DND-41 (cell line): ENCODE measurements around the gene WNK1.

Source experiments
- ATAC-seq: fragments of 200-7000 bp; cut with Tn5 transposase; 3 replicates; pipeline ENCODE4 v1.9.1; 2021; ENCODE audit warnings: low read depth; ENCODE audit not compliant: insufficient read depth
- DNase-seq: peaks from one replicate; pipeline ENCODE4 v3.0.0-alpha.2; 2020
- H2AFZ ChIP-seq: 2 replicates; pipeline ENCODE4 v1.6.0; 2012; ENCODE audit warnings: low read depth, low read length
- H3K27ac ChIP-seq: 2 replicates; pipeline ENCODE4 v1.5.1; 2012; ENCODE audit warnings: low read length, inconsistent platforms
- H3K27me3 ChIP-seq: fragments of 200-600 bp; sonication (generic); 2 replicates; pipeline ENCODE4 v1.6.0; 2012; ENCODE audit warnings: low read length, mild to moderate bottlenecking, inconsistent platforms; ENCODE audit not compliant: insufficient read depth, poor library complexity
- H3K36me3 ChIP-seq: 2 replicates; pipeline ENCODE4 v1.5.1; 2012; ENCODE audit warnings: low read length, inconsistent platforms; ENCODE audit not compliant: insufficient read depth
- H3K4me1 ChIP-seq: 2 replicates; pipeline ENCODE4 v1.5.1; 2012; ENCODE audit warnings: mild to moderate bottlenecking, low read length; ENCODE audit not compliant: insufficient read depth
- H3K4me2 ChIP-seq: 2 replicates; pipeline ENCODE4 v1.6.0; 2012; ENCODE audit warnings: mild to moderate bottlenecking, moderate library complexity, low read length, inconsistent platforms; ENCODE audit not compliant: insufficient read depth
- H3K4me3 ChIP-seq, 2 experiments: fragments of 200-600 bp in 1 of 2; shearing (Covaris generic) in 1 of 2; 2 replicates each; pipeline ENCODE4 v1.5.1; 2012 to 2016; ENCODE audit warnings: inconsistent platforms in 2 of 2, low read length in 2 of 2, mild to moderate bottlenecking in 2 of 2, low read depth in 1 of 2, moderate library complexity in 1 of 2
- H3K79me2 ChIP-seq: 2 replicates; pipeline ENCODE4 v1.6.0; 2012; ENCODE audit warnings: low read length, inconsistent platforms; ENCODE audit not compliant: insufficient read depth
- H3K9ac ChIP-seq: 2 replicates; pipeline ENCODE4 v1.6.0; 2012; ENCODE audit warnings: low read depth, mild to moderate bottlenecking, inconsistent platforms, low read length, moderate library complexity
- H3K9me3 ChIP-seq: 2 replicates; pipeline ENCODE4 v1.5.1; 2012; ENCODE audit warnings: low read length, moderate library complexity, mild to moderate bottlenecking, inconsistent platforms; ENCODE audit not compliant: insufficient read depth, severe bottlenecking
- H4K20me1 ChIP-seq: 2 replicates; pipeline ENCODE4 v1.6.0; 2012; ENCODE audit warnings: low read length; ENCODE audit not compliant: insufficient read depth
- CTCF ChIP-seq: IDR thresholded peaks from 2 replicates; pipeline ENCODE4 v1.5.1; 2012; ENCODE audit warnings: borderline replicate concordance, low read length, moderate library complexity, mild to moderate bottlenecking; ENCODE audit not compliant: poor library complexity, severe bottlenecking; ENCODE audit errors: extremely low read depth
- EZH2 ChIP-seq: IDR thresholded peaks from 3 replicates; pipeline ENCODE4 v1.6.1; 2012; ENCODE audit warnings: borderline replicate concordance, low read depth, mild to moderate bottlenecking, moderate library complexity, low read length, inconsistent platforms; ENCODE audit not compliant: severe bottlenecking

The WNK1 gene

GRCh38 chr12:830111-830867 lies 77.9 kb downstream of the WNK1 start:
- no peak overlapping the region for H3K27ac ChIP-seq
- H3K9me3 ChIP-seq, result no peaks in the 10 kb centered on the region
- no peak for TF ChIP-seq EZH2
- no peak for TF ChIP-seq CTCF
- no peak for DNase-seq
- H3K4me1 ChIP-seq, result no peaks in the 10 kb centered on the region
- no peak overlapping the region for H3K4me2 ChIP-seq
- no peaks in the 10 kb centered on the region for H3K27me3 ChIP-seq
- peaks cover 22% of the 10 kb centered on the region; the same call in 1 of the 2 replicates for H4K20me1 ChIP-seq
- H3K9ac ChIP-seq, result no peak overlapping the region
- H3K79me2 ChIP-seq, result peaks cover 71% of the 10 kb centered on the region
- peaks cover 85% of the 10 kb centered on the region for H3K36me3 ChIP-seq
- ATAC-seq, result no peak
- no peak overlapping the region for H2AFZ ChIP-seq
- no peak overlapping the region for H3K4me3 ChIP-seq

DNA sequence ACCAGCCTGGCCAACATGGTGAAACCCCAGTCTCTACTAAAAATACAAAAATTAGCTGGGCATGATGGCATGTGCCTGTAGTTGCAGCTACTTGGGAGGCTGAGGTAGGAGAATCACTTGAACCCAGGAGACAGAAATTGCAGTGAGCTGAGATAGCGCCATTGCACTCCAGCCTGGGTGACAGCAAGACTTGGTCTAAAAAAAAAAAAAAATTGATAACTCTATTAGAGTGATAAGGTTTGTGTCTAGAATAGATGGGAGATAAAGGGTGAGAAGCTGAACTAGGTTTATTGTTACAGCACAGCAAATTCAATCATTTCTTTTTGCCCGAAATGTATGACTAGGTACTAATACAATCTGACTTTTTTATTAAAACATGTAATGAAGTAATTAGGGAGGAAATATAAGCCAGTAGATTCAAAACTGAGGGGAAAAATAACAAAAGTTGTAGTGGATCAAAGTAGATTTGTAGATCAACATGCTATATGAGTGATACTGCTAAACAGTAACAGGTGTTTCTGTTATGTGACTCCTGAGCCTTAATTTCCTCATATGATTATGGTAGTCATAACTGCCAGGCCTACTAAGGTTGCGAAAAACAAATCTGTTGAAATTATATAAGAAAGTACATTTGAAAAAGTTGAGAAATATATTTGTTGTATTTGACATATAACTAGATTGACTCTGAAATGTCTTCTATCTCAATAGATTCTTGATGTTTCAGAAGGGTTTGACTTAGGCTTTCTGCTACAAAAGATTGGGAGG lies 83.6 kb downstream of the WNK1 start:
- Histone ChIP-seq H3K9me3 (no peaks in the 10 kb centered on the region), H2AFZ (no peak overlapping the region), H3K4me3 (no peak overlapping the region), H3K9ac (no peak overlapping the region), H4K20me1 (peaks cover 10% of the 10 kb centered on the region; the same call in 1 of the 2 replicates), H3K79me2 (peaks cover 70% of the 10 kb centered on the region), H3K36me3 (peaks cover 67% of the 10 kb centered on the region), H3K27me3 (no peaks in the 10 kb centered on the region), H3K27ac (no peak overlapping the region), H3K4me2 (no peak overlapping the region), H3K4me1 (no peaks in the 10 kb centered on the region)
- no peak for TF ChIP-seq EZH2
- no peak for TF ChIP-seq CTCF
- DNase-seq (no peak), ATAC-seq (no peak)

DNA sequence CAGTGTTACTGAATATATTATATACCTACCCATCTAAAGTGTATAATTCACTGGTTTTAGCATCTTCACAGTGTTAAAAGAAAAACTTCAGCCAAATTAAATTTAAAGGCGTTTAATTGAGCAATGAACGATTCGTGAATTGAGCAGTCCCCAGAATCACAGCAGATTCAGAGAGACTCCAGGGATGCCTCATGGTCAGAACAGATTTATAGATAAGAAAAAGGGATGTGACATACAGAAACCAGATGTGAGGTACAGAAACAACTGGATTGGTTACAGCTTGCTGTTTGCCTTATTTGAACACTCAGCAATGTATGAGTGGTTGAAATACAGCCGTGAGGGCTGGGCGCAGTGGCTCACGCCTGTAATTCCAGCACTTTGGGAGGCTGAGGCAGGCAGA lies 84.6 kb downstream of the WNK1 start:
- no peak overlapping the region for H3K4me2 ChIP-seq
- no peaks in the 10 kb centered on the region for H3K9me3 ChIP-seq

More for the DNA sequence above, 84.6 kb downstream of the WNK1 start:
- DNase-seq (no peak), ATAC-seq (no peak)
- H3K36me3 ChIP-seq, result peaks cover 68% of the 10 kb centered on the region
- H2AFZ ChIP-seq, result no peak overlapping the region
- H3K9ac ChIP-seq, result no peak overlapping the region
- H3K79me2 ChIP-seq, result peaks cover 76% of the 10 kb centered on the region
- H3K27ac ChIP-seq, result no peak overlapping the region
- TF ChIP-seq CTCF (no peak), EZH2 (no peak)
- H3K27me3 ChIP-seq, result no peaks in the 10 kb centered on the region
- H3K4me1 ChIP-seq, result no peaks in the 10 kb centered on the region
- H4K20me1 ChIP-seq, result peaks cover 10% of the 10 kb centered on the region; the same call in 1 of the 2 replicates
- H3K4me3 ChIP-seq, result no peak overlapping the region
